Stimulated activated CD4-positive, alpha-beta T cell treated with anti-CD3 and anti-CD28 coated beads, TNF-alpha, amount 100 ng/mL, for 4 hours (primary cell): ENCODE data around the gene LYPLAL1.
"Not testable (repeated sequence)": the region's sequence is repeated elsewhere in the genome, so short reads cannot be mapped to it uniquely, and the experiment has no call there.

Source experiments
- DNase-seq, 3 experiments: peaks; one replicate each; pipeline ENCODE4 v3.0.0-alpha.2; 2020; ENCODE audit warnings: low read depth in 3 of 3

Gene LYPLAL1

GRCh38 chr1:219163401-219163954 lies 10.2 kb upstream of the LYPLAL1 start:
- DNase-seq, result no peak

- DNase-seq, result no peak
Measured at GRCh38 chr1:219171192-219171935, 2.3 kb upstream of the LYPLAL1 start.

GRCh38 chr1:219172821-219173220 lies 857 bp upstream of the LYPLAL1 start:
- no peak for DNase-seq

GRCh38 chr1:219173434-219173757 lies 282 bp upstream of the LYPLAL1 start:
- no peak for DNase-seq

GRCh38 chr1:219174460-219175211 lies 958 bp downstream of the LYPLAL1 start:
- DNase-seq, result no peak

GRCh38 chr1:219175212-219175564 lies 1.5 kb downstream of the LYPLAL1 start:
- no peak for DNase-seq

- no peak for DNase-seq
Measured at GRCh38 chr1:219176168-219176567, 2.5 kb downstream of the LYPLAL1 start.

GRCh38 chr1:219177363-219177762 lies 3.7 kb downstream of the LYPLAL1 start:
- no peak for DNase-seq

- DNase-seq, result no peak
Measured at GRCh38 chr1:219177940-219178339, 4.3 kb downstream of the LYPLAL1 start.

GRCh38 chr1:219179293-219179692 lies 5.6 kb downstream of the LYPLAL1 start:
- DNase-seq, result no peak

- no peak for DNase-seq
Measured at GRCh38 chr1:219184337-219184736, 10.7 kb downstream of the LYPLAL1 start.

- no peak for DNase-seq
Measured at GRCh38 chr1:219185486-219186117, 11.9 kb downstream of the LYPLAL1 start.

GRCh38 chr1:219188331-219188803 lies 14.7 kb downstream of the LYPLAL1 start:
- no peak for DNase-seq

GRCh38 chr1:219189021-219189824 lies 15.5 kb downstream of the LYPLAL1 start:
- no peak for DNase-seq

- DNase-seq, result no peak
Measured at GRCh38 chr1:219189952-219190351, 16.3 kb downstream of the LYPLAL1 start.

- DNase-seq, result no peak
Measured at GRCh38 chr1:219190605-219191004, 16.9 kb downstream of the LYPLAL1 start.

GRCh38 chr1:219195833-219196232 lies 22.2 kb downstream of the LYPLAL1 start:
- not testable (repeated sequence) for DNase-seq

GRCh38 chr1:219201656-219202055 lies 28.0 kb downstream of the LYPLAL1 start:
- DNase-seq, result no peak

- no peak for DNase-seq
Measured at GRCh38 chr1:219202567-219202966, 28.9 kb downstream of the LYPLAL1 start.

GRCh38 chr1:219206350-219206749 lies 32.7 kb downstream of the LYPLAL1 start:
- no peak for DNase-seq

- no peak for DNase-seq
Measured at GRCh38 chr1:219209578-219209977, 35.9 kb downstream of the LYPLAL1 start.

GRCh38 chr1:219210067-219210466 lies 36.4 kb downstream of the LYPLAL1 start:
- no peak for DNase-seq
